ENCODE measurements around the gene DNAI1.

The DNAI1 gene

DNA sequence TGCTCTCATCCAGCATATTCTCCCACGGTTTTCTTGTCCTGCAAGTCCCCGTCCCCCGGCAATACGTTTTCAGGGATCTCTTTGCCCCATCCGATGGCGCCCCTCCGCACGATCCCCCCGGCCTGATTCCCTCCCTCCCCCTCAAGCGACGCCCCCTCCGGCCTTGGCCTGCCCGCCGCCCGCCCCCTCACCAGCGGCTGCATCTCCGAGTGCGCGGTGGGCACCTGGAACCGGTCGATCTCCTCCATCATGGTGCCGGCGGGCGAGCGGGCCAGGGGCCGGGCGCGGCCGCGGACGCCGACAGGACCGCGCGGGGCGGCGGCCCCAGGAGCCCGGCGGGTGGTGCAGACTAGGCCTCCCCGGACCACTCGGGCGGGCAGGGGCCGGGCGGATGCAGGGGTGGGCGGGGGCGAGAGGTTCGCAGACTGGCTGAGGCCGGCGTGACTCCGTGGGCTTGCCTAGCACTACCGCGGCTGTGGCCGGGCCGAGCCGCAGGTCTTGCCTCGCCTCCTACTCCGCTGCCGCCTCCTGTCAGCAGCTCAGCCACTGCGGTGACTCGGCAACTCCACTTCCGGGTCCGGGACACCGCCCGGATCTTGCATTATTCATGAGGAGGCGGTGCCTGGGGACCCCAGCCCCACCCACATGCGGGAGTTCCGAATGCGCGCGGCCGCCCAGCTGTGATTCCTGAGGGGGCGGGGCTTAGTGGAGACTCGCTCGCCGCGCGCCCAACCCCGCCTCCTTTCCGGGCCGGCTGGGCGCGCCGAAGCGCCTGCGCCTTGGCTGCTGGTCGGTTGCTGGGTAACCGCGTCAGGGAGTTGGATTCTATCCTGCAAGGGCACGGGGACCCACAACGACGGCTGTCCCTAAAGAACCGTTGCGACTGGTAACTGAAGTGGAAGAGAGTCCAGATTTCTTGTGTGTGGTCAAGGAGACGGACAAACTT lies at the start of gene DNAI1, which contains the start of gene FAM219A:
Gene DNAI1, plus strand, starts transcription at position 793 of the 946 bp plus-strand sequence. CDS start 201 bp downstream, outside the sequence.
Gene FAM219A, minus strand, starts transcription at position 558 of the 946 bp plus-strand sequence. Its CDS starts 307 bp downstream, at position 251.
- TF ChIP-seq GATA2 (IDR thresholded peaks at IDR 0.05; ENCODE audit: low read depth, low read length) (no peak), GATA3 (IDR thresholded peaks at IDR 0.05; ENCODE audit: low read depth, low read length) (no peak)

DNA sequence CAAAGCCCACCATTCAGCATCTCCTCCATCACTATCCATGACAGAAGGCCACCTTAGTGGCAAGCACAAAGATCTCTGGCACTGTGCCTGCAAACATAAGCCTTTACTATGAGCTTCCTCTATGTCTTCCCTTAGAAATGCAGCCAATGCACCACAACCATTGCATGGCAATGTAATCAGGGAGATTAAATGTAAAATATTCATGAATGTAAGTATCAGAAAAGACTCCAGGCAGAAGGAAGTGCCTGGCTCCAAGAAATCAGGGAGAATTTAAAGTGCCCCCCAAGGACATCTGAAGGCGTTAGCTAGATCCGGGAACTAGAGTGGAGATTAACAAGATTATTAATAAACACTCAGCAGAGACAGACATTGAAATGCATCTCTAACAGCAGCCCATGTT lies 49.5 kb upstream of the DNAI1 start:
- TF ChIP-seq GATA3 (IDR thresholded peaks at IDR 0.05; ENCODE audit: low read depth, low read length) (no peak), GATA2 (IDR thresholded peaks at IDR 0.05; ENCODE audit: low read depth, low read length) (no peak)

DNA sequence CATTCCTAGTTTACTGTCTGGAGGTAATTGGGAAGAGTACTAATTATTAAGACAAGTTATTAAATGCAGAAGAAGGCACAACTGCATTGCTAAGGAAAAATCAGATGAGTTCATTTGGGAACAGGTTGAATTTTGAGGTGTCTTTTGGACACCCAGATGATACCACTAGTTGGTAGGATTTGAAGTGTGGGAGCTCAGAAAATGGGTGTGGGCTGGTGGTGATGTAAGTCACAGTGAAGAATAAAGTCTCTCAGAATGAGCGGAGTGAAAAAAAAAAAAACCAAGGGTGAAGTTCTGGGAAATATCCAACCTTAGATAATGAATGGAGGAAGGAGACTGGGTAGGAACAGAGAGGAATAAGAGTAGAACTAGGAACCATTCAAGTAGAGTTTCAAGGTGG lies 46.3 kb upstream of the DNAI1 start:
- TF ChIP-seq GATA3 (IDR thresholded peaks at IDR 0.05; ENCODE audit: low read depth, low read length), result no peak
- TF ChIP-seq GATA2 (IDR thresholded peaks at IDR 0.05; ENCODE audit: low read depth, low read length), result no peak

DNA sequence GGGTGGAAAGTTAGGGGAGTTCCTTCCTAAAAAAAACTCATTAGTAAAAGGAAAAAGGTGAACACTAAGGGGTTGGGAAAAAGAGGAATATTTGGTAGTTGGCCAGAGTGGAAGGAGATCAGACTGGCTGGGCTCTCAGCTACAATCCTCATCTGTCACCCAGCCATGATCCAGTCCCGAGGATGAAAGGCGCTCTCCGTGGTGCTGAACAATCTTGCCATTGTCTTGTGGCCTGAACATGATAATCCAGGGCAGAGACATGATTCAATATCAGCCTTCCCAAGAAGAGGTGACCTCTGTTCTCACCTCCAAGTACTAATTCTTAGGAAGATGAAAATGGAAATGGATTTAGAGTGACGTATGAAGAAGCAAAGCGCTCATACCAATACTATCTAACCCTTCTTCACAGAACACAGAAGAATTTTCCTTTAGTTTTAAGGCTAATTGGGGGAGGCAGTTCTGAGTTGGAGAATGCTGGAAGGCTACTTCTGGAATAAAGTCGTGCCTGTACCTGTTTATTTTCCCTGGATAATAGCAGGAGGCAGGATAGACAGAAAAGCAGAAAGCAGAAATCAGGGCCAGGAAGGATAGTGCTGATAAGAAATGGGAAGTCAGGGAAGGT lies 45.3 kb upstream of the DNAI1 start:
- no peak for TF ChIP-seq GATA2 (IDR thresholded peaks at IDR 0.05; ENCODE audit: low read depth, low read length)
- TF ChIP-seq GATA3 (IDR thresholded peaks at IDR 0.05; ENCODE audit: low read depth, low read length), result no peak

DNA sequence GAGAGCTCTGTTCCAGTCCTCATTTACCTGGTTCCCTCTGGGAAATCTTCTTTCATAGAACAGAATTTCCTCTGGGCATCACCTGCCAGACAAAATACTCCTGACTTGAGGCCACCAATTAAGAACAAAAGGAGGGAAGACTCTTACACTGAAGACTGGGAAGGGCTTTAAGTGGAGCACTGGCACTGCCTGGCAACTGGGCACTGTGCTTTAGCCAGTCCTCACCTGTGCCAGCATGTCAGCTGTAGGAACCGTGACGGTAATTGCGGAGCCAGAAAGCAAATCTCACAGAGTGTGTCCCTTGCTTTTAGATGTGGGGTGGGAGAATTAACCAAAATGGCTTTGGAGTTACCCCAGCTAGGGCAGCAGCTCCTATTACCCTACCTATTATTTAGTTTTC lies 40.9 kb upstream of the DNAI1 start:
- no peak for TF ChIP-seq GATA3 (IDR thresholded peaks at IDR 0.05; ENCODE audit: low read depth, low read length)
- TF ChIP-seq GATA2 (IDR thresholded peaks at IDR 0.05; ENCODE audit: low read depth, low read length), result no peak

DNA sequence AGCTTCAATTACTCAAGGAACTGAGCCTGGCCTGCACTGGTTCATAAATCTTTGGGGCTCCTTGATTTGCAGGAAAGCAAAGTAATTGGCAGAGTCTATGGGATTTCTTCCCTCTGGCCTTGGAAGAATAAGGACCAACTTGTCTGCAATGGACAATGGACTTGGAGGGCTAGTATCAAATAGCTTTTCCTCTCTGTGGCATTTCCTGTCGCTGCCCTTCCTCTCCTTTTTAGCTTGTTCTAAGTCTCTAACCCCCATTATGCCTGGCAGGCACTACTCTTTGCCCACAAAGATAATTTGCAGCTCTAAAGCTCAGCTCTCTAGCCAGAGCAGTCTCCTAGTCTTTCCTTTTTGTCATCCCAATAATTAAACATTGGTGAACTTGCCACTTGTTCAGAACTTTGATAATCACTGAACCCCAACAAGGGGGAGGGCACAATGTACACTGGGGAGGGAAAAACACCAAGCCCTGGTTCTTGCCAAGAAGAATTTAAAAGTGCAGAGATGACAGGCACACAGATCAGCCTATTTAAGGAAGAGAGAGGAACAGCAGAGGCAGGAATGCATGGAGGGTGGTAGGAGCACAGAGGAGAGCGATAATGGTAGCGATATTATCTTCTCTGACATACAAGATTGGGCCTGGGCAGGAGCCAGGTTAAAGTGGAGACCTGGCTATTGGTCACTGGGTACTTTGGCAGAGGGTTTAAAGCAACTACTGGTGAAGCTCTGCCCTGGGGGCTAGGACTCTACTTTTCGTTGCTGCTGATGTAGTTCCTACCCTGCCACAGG lies 38.7 kb upstream of the DNAI1 start:
- TF ChIP-seq GATA2 (IDR thresholded peaks at IDR 0.05; ENCODE audit: low read depth, low read length) (peak; percentile 77), GATA3 (IDR thresholded peaks at IDR 0.05; ENCODE audit: low read depth, low read length) (peak; percentile 58)

DNA sequence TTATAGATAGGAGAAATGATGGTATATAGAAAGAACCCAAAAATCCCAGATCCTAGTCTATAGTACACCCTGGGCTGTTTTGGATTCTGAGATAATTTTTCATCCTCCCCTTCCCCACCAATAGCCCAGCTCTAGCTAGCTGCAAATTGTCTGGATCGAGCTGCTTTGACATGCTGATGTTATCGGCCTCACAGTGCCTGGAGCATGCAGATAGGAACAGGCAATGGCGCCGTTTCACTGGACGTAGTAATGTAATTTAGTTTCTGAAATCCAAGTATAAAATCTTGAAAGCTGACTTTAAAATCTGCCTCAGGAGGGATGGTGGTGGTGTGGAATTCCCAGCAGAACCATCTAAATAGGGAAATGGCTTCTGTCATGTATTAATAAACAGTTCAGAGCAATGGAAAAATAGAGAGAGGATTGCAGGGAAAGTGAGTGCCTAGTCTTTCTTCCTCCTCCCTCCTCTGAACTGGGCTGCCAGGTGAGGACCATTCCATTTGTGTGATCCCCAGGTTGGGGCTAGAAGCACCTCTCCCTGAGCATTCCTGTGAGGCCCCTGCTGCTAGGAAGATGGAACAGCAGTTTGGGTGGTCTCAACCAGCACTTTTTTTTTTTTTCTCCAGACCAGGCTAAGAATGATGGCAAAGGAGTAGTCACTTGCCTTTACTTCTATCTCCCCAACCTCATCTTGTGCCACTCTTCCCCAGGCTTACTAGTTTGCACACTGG lies 32.1 kb upstream of the DNAI1 start:
- TF ChIP-seq GATA3 (IDR thresholded peaks at IDR 0.05; ENCODE audit: low read depth, low read length) (peak; percentile 100), GATA2 (IDR thresholded peaks at IDR 0.05; ENCODE audit: low read depth, low read length) (peak; percentile 100)

DNA sequence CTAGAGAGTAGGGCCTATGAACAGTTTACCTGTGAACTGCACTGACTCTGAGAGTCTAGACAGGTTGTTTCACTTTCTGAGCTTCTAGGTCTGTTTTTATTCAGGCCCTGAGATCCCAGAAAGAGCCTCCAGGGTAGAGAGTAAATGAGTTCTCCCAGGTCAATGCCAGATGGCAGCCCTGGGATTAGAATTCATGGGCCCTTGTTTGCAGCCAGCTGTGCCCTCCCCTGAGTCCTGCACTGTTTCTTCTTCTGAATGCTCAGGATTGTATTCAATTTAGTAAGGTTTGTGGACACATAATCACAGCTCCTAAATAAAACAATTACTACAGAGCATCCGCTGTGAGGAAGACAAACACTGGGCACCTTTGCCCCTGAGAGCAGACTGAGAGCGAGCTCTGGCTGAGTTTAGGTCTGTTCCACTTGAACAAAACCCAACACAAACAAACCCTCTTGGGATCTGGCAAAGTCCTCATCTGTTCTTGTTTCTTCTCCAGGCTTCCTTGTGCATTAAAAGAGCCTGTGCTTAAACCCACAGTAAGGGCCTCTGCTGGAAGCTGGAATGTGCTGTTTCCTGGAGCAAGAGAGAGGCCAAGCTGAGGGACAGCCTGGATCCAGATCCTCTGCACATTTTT lies 30.2 kb upstream of the DNAI1 start:
- TF ChIP-seq GATA3 (IDR thresholded peaks at IDR 0.05; ENCODE audit: low read depth, low read length) (no peak), GATA2 (IDR thresholded peaks at IDR 0.05; ENCODE audit: low read depth, low read length) (peak; percentile 22; the same call in 1 of the 2 replicates)

DNA sequence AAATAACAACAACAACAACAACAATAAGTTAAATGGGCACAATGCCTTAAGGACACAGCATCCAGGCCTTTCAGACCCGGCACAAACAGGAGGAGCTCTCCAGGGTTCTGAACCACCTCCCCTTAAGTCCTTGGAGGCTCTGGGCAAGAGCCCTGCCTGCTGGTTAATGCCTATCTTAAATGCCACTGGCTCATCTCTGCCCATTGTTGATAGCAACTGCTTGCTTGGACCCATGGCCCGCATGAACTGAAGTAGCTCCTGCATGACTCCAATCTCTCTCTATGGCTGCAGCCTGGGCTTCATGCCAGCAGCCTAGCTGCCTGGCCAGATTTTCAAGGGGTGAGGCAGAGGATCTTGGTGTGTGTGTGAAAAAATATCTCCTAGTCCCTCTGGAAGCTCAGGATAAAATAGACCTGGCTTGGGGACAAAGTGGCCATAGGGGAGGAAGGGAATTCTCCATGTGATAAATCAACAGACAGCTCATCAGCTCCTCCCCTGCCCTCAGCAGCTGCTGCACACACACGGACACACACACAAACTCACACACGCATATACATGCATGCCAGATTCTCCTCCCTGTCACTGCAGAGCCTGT lies 27.7 kb upstream of the DNAI1 start:
- TF ChIP-seq GATA2 (IDR thresholded peaks at IDR 0.05; ENCODE audit: low read depth, low read length) (peak; percentile 65), GATA3 (IDR thresholded peaks at IDR 0.05; ENCODE audit: low read depth, low read length) (no peak)

DNA sequence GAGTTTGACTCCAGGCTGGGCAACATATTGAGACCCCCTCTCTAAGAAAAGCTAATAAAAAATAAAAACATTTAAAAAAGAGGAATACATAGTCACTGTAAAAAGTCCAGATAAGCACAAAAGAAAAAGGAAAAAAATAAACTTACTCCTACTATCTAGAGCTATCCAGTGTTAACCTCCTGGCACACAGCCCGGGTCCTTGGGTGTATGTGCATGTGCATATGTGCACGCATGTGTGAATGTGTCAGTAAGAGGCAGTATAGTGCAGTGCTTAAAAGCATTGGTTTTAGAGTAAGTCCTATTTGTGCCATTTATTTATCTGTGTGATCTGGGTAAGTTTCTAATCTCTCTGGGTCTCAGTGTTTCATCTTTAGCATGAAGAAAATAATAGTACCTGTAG lies 26.9 kb upstream of the DNAI1 start:
- TF ChIP-seq GATA3 (IDR thresholded peaks at IDR 0.05; ENCODE audit: low read depth, low read length), result 0 out of 2 replicates have a peak, but pooled peaks have one; percentile 25
- TF ChIP-seq GATA2 (IDR thresholded peaks at IDR 0.05; ENCODE audit: low read depth, low read length), result no peak; the same call in 1 of the 2 replicates

DNA sequence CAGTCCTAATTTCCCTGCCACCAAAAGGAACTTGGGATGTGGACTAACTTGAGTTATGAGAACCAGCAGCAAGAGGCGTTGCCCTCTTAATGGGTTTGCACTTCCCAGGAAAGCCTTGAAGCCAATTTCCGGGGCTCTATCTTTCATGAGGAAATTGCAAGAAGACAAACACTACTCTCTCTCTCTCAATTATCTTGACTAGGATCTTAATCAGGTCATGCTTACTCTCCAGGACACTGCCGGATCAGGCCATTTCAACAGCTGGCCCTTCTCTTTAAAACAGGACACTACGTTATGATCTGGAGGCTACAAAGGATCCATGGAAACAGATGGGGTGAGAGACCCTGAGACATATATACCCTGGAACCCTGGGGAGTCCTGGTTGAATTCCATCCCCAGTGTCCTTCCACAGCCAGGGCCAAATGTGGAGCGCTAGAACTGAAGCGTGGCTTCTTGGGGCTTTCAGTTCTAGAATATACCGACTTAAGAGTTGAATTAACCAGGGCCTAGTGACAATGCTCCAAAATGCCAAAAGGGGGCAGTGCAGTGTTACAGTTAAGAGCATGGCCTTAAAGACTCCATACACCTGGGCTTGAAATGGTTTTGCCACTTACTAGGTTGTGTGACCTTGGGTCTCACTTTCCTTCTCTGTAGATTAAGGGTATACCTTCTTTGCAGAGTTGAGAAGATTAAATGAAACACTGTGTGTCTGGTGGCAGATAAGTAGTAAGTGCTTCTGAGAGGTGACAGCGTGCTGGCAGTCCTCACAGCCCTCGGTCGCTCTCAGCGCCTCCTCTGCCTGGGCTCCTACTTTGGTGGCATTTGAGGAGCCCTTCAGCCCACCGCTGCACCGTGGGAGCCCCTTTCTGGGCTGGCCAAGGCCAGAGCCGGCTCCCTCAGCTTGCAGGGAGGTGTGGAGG lies 21.3 kb upstream of the DNAI1 start:
- TF ChIP-seq GATA3 (IDR thresholded peaks at IDR 0.05; ENCODE audit: low read depth, low read length), result no peak
- peak; percentile 45; the same call in 1 of the 2 replicates for TF ChIP-seq GATA2 (IDR thresholded peaks at IDR 0.05; ENCODE audit: low read depth, low read length)
